Caco-2 (cell line): ENCODE data around the gene COL25A1. TPM values are rescaled to one million over a fixed set of nuclear protein-coding genes. Genes with fewer than 3 reads are reported as not detected.

Experiments
- BruUV-seq: library from RNA; stranded (reverse); fragments of 400-500 nt; replicated peaks from 2 replicates; lab custom pipeline; 2021; lab: Mats Ljungman, UMichigan
- CTCF ChIA-PET: fragments of 300-600 bp; sonication (Branson Sonifier 250); formaldehyde crosslinking; loops from one replicate; lab custom pipeline; 2022; ENCODE audit warnings: antibody characterized with exemption; lab: Charles Lee
- POLR2A ChIA-PET: fragments of 300-600 bp; sonication (Branson Sonifier 250); formaldehyde crosslinking; loops from one replicate; lab custom pipeline; 2022; ENCODE audit warnings: antibody characterized with exemption; lab: Charles Lee
- DNase-seq, 2 experiments: peaks; one replicate each; pipeline versions ENCODE4 v3.0.0 to v3.0.0-alpha.2; 2020 to 2022
- H3K27me3 ChIP-seq: replicated peaks from 2 replicates; pipeline ENCODE4 v1.6.0; 2011; ENCODE audit warnings: low read length; ENCODE audit not compliant: control insufficient read depth, insufficient read depth
- H3K36me3 ChIP-seq: 2 replicates; pipeline ENCODE4 v1.5.1; 2011; ENCODE audit warnings: low read length; ENCODE audit not compliant: control insufficient read depth, insufficient read depth
- H3K4me1 ChIP-seq: fragments of 250-450 bp; sonication (Bioruptor Pico); 2 replicates; pipeline ENCODE4 v1.5.1; 2020; ENCODE audit warnings: mild to moderate bottlenecking
- H3K4me3 ChIP-seq: 2 replicates; pipeline ENCODE4 v1.5.1; 2011; ENCODE audit warnings: low read depth, mild to moderate bottlenecking, control low read depth, low read length
- H3K9me3 ChIP-seq: fragments of 250-450 bp; sonication (Bioruptor Pico); 2 replicates; pipeline ENCODE4 v1.5.1; 2020; ENCODE audit warnings: mild to moderate bottlenecking, moderate library complexity
- H3K27ac Mint-ChIP-seq: one replicate; pipeline ENCODE4 v1.8.0; 2022; ENCODE audit warnings: mixed read lengths; ENCODE audit not compliant: unreplicated experiment
- H3K27me3 Mint-ChIP-seq: one replicate; pipeline ENCODE4 v1.8.0; 2022; ENCODE audit warnings: mixed read lengths; ENCODE audit not compliant: insufficient read depth, unreplicated experiment
- H3K36me3 Mint-ChIP-seq: one replicate; pipeline ENCODE4 v1.8.0; 2022; ENCODE audit warnings: mild to moderate bottlenecking, mixed read lengths; ENCODE audit not compliant: insufficient read depth, unreplicated experiment
- H3K4me1 Mint-ChIP-seq: one replicate; pipeline ENCODE4 v1.8.0; 2022; ENCODE audit warnings: low read depth, mixed read lengths; ENCODE audit not compliant: unreplicated experiment
- H3K4me3 Mint-ChIP-seq: one replicate; pipeline ENCODE4 v1.8.0; 2022; ENCODE audit warnings: mild to moderate bottlenecking, moderate library complexity, mixed read lengths; ENCODE audit not compliant: unreplicated experiment
- H3K9me3 Mint-ChIP-seq: one replicate; pipeline ENCODE4 v1.8.0; 2022; ENCODE audit warnings: mixed read lengths; ENCODE audit not compliant: unreplicated experiment
- intact Hi-C: fragments of 100-400 bp; cut with micrococcal nuclease; formaldehyde crosslinking; loops from one replicate; pipeline ENCODE4 v1.10.0; 2022; ENCODE audit not compliant: unreplicated experiment
- total RNA-seq: library from RNA; stranded (reverse); gene quantifications from 2 replicates; pipeline ENCODE4 v1.2.3, GENCODE V29; 2022
- TF ChIP-seq, protein P1 (sequence below), 2 experiments: fragments of 200-600 bp in 1 of 2; IDR thresholded peaks; 1 replicate in 1 of 2; 2 replicates in 1 of 2; pipeline versions ENCODE4 v1.5.1 to v1.8.0; 2011 to 2022; ENCODE audit warnings: antibody characterized with exemption in 1 of 2, control low read depth in 1 of 2, inconsistent platforms in 1 of 2, low read depth in 1 of 2, low read length in 1 of 2, mild to moderate bottlenecking in 1 of 2, moderate library complexity in 1 of 2; ENCODE audit not compliant: insufficient read depth in 1 of 2, severe bottlenecking in 1 of 2, unreplicated experiment in 1 of 2

The COL25A1 gene
- total RNA-seq, 1 experiment from 2014 or later: not detected

GRCh38 chr4:108903464-108904221 is 398.8 kb downstream of the COL25A1 start:
- H3K27me3 ChIP-seq: no peaks in the 10 kb centered on the region
- ChIA-PET POLR2A (no interaction called here), CTCF (no interaction called here)
- no peak for DNase-seq
- no peaks in the 10 kb centered on the region for H3K9me3 Mint-ChIP-seq
- intact Hi-C loops: no loop called here
- H3K4me1 ChIP-seq: no peaks in the 10 kb centered on the region
- no peaks in the 10 kb centered on the region for H3K36me3 Mint-ChIP-seq
- H3K4me3 ChIP-seq: no peak overlapping the region
- no peaks in the 10 kb centered on the region for H3K9me3 ChIP-seq
- TF ChIP-seq, protein P1, sequence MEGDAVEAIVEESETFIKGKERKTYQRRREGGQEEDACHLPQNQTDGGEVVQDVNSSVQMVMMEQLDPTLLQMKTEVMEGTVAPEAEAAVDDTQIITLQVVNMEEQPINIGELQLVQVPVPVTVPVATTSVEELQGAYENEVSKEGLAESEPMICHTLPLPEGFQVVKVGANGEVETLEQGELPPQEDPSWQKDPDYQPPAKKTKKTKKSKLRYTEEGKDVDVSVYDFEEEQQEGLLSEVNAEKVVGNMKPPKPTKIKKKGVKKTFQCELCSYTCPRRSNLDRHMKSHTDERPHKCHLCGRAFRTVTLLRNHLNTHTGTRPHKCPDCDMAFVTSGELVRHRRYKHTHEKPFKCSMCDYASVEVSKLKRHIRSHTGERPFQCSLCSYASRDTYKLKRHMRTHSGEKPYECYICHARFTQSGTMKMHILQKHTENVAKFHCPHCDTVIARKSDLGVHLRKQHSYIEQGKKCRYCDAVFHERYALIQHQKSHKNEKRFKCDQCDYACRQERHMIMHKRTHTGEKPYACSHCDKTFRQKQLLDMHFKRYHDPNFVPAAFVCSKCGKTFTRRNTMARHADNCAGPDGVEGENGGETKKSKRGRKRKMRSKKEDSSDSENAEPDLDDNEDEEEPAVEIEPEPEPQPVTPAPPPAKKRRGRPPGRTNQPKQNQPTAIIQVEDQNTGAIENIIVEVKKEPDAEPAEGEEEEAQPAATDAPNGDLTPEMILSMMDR (IDR thresholded peaks at IDR 0.05; ENCODE audit: insufficient read depth in 1 of 2, low read depth in 1 of 2, low read length in 1 of 2, severe bottlenecking in 1 of 2, unreplicated experiment in 1 of 2): no peak
- BruUV-seq: no TSS peak
- H3K27me3 Mint-ChIP-seq: no peaks in the 10 kb centered on the region
- no peaks in the 10 kb centered on the region for H3K4me1 Mint-ChIP-seq
- H3K36me3 ChIP-seq: no peaks in the 10 kb centered on the region
- H3K4me3 Mint-ChIP-seq: no peak overlapping the region
- no peak overlapping the region for H3K27ac Mint-ChIP-seq

DNA sequence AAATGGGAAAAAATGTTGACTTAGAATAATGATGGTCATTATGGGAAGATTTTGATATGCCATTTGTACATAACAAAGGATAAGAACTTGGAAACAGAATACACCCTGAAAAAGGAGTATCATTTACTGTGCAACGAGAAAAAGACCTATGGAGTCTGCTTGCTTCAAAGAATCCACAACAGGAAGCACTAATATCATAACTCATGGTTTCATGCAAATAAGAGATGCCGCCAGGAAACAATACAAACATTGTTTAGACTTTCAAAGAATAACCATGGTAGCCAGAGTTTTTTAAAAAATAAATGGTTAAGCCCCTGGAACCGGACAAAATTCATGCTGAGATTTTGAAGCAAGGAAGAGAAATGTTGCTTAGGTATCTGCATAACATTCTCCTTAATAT is 399.7 kb downstream of the COL25A1 start:
- no peaks in the 10 kb centered on the region for H3K36me3 ChIP-seq
- no peak overlapping the region for H3K4me3 ChIP-seq
- no TSS peak for BruUV-seq
- DNase-seq: no peak
- H3K27me3 Mint-ChIP-seq: no peaks in the 10 kb centered on the region
- no peaks in the 10 kb centered on the region for H3K9me3 Mint-ChIP-seq
- H3K27me3 ChIP-seq: no peaks in the 10 kb centered on the region
- H3K4me1 Mint-ChIP-seq: no peaks in the 10 kb centered on the region
- H3K27ac Mint-ChIP-seq: no peak overlapping the region
- TF ChIP-seq, protein P1 (IDR thresholded peaks at IDR 0.05; ENCODE audit: insufficient read depth in 1 of 2, low read depth in 1 of 2, low read length in 1 of 2, severe bottlenecking in 1 of 2, unreplicated experiment in 1 of 2): no peak
- CTCF ChIA-PET: no interaction called here
- intact Hi-C loops: no loop called here
- POLR2A ChIA-PET: no interaction called here
- H3K4me3 Mint-ChIP-seq: no peak overlapping the region
- H3K4me1 ChIP-seq: no peaks in the 10 kb centered on the region
- H3K9me3 ChIP-seq: no peaks in the 10 kb centered on the region
- no peaks in the 10 kb centered on the region for H3K36me3 Mint-ChIP-seq

GRCh38 chr4:108901291-108901690 is 401.2 kb downstream of the COL25A1 start:
- Mint-ChIP-seq H3K4me3 (no peak overlapping the region), H3K4me1 (no peaks in the 10 kb centered on the region), H3K36me3 (no peaks in the 10 kb centered on the region), H3K9me3 (no peaks in the 10 kb centered on the region), H3K27ac (no peak overlapping the region), H3K27me3 (peaks cover 2% of the 10 kb centered on the region)
- ChIA-PET CTCF (no interaction called here), POLR2A (no interaction called here)
- H3K4me3 ChIP-seq: no peak overlapping the region
- BruUV-seq: no TSS peak
- no peaks in the 10 kb centered on the region for H3K4me1 ChIP-seq
- no peak for DNase-seq
- no peaks in the 10 kb centered on the region for H3K27me3 ChIP-seq
- intact Hi-C loops: no loop called here
- H3K9me3 ChIP-seq: no peaks in the 10 kb centered on the region
- TF ChIP-seq, protein P1 (IDR thresholded peaks at IDR 0.05; ENCODE audit: insufficient read depth in 1 of 2, low read depth in 1 of 2, low read length in 1 of 2, severe bottlenecking in 1 of 2, unreplicated experiment in 1 of 2): no peak
- H3K36me3 ChIP-seq: no peaks in the 10 kb centered on the region
